Activated B cell treated with CpG ODN at 0.5 μM for 24 hours (primary cell): ENCODE data around the gene SPOCK1. TPM values are rescaled to one million over a fixed set of nuclear protein-coding genes. Genes with fewer than 3 reads are reported as not detected.

ENCODE experiments used
- ATAC-seq: fragments of 200-7000 bp; cut with Tn5 transposase; one replicate; pipeline ENCODE4 v1.10.0; 2021; ENCODE audit warnings: low read depth, mild to moderate bottlenecking, moderate library complexity
- CTCF ChIA-PET: fragments of 350-600 bp; sonication (Branson Sonifier 250); formaldehyde crosslinking; loops from one replicate; lab custom pipeline; 2021; ENCODE audit warnings: antibody characterized with exemption; lab: Charles Lee
- POLR2A ChIA-PET: fragments of 350-600 bp; sonication (Branson Sonifier 250); formaldehyde crosslinking; loops from one replicate; lab custom pipeline; 2021; ENCODE audit warnings: antibody characterized with exemption; lab: Charles Lee
- DNase-seq: peaks from one replicate; pipeline ENCODE4 v3.0.0; 2022
- H3K27ac Mint-ChIP-seq: one replicate; pipeline ENCODE4 v1.8.0; 2020; ENCODE audit warnings: mixed read lengths
- H3K27me3 Mint-ChIP-seq: one replicate; pipeline ENCODE4 v1.8.0; 2021; ENCODE audit warnings: mixed read lengths
- H3K36me3 Mint-ChIP-seq: one replicate; pipeline ENCODE4 v1.8.0; 2021; ENCODE audit warnings: low read depth, mixed read lengths
- H3K4me1 Mint-ChIP-seq: one replicate; pipeline ENCODE4 v1.8.0; 2021; ENCODE audit warnings: mixed read lengths
- H3K4me3 Mint-ChIP-seq: one replicate; pipeline ENCODE4 v1.8.0; 2020; ENCODE audit warnings: mild to moderate bottlenecking, mixed read lengths
- H3K9me3 Mint-ChIP-seq: one replicate; pipeline ENCODE4 v1.8.0; 2020; ENCODE audit warnings: mixed read lengths
- intact Hi-C: fragments of 100-400 bp; cut with micrococcal nuclease; formaldehyde crosslinking; loops from one replicate; pipeline ENCODE4 v1.15.1; 2024
- total RNA-seq: library from RNA; stranded (reverse); gene quantifications from 2 replicates; pipeline ENCODE4 v1.2.3, GENCODE V29; 2022
- TF ChIP-seq, protein P1 (sequence below): fragments of 200-600 bp; IDR thresholded peaks from one replicate; pipeline ENCODE4 v1.8.0; 2022; ENCODE audit warnings: antibody characterized with exemption, mild to moderate bottlenecking

The SPOCK1 gene
- total RNA-seq, 1 donor from 2014 or later, result not detected

- POLR2A ChIA-PET, result no interaction called here
- no peaks in the 10 kb centered on the region for H3K36me3 Mint-ChIP-seq
- no peak for ATAC-seq
- no peak for DNase-seq
- intact Hi-C loops, result no loop called here
- TF ChIP-seq, protein P1, sequence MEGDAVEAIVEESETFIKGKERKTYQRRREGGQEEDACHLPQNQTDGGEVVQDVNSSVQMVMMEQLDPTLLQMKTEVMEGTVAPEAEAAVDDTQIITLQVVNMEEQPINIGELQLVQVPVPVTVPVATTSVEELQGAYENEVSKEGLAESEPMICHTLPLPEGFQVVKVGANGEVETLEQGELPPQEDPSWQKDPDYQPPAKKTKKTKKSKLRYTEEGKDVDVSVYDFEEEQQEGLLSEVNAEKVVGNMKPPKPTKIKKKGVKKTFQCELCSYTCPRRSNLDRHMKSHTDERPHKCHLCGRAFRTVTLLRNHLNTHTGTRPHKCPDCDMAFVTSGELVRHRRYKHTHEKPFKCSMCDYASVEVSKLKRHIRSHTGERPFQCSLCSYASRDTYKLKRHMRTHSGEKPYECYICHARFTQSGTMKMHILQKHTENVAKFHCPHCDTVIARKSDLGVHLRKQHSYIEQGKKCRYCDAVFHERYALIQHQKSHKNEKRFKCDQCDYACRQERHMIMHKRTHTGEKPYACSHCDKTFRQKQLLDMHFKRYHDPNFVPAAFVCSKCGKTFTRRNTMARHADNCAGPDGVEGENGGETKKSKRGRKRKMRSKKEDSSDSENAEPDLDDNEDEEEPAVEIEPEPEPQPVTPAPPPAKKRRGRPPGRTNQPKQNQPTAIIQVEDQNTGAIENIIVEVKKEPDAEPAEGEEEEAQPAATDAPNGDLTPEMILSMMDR, result no peak
- H3K4me3 Mint-ChIP-seq, result no peak overlapping the region
- CTCF ChIA-PET, result no interaction called here
- peaks cover 4% of the 10 kb centered on the region for H3K27me3 Mint-ChIP-seq
- no peaks in the 10 kb centered on the region for H3K9me3 Mint-ChIP-seq
- no peaks in the 10 kb centered on the region for H3K4me1 Mint-ChIP-seq
- H3K27ac Mint-ChIP-seq, result no peak overlapping the region
Measured at GRCh38 chr5:137365126-137365865, 133.8 kb downstream of the SPOCK1 start.

GRCh38 chr5:137361280-137361679 is 137.8 kb downstream of the SPOCK1 start:
- no peaks in the 10 kb centered on the region for H3K4me1 Mint-ChIP-seq
- ChIA-PET POLR2A (no interaction called here), CTCF (no interaction called here)
- ATAC-seq (no peak), DNase-seq (no peak)
- peaks cover 7% of the 10 kb centered on the region for H3K27me3 Mint-ChIP-seq
- H3K36me3 Mint-ChIP-seq, result no peaks in the 10 kb centered on the region
- TF ChIP-seq, protein P1, result no peak
- intact Hi-C loops, result no loop called here
- H3K27ac Mint-ChIP-seq, result no peak overlapping the region
- H3K9me3 Mint-ChIP-seq, result no peaks in the 10 kb centered on the region
- no peak overlapping the region for H3K4me3 Mint-ChIP-seq

DNA sequence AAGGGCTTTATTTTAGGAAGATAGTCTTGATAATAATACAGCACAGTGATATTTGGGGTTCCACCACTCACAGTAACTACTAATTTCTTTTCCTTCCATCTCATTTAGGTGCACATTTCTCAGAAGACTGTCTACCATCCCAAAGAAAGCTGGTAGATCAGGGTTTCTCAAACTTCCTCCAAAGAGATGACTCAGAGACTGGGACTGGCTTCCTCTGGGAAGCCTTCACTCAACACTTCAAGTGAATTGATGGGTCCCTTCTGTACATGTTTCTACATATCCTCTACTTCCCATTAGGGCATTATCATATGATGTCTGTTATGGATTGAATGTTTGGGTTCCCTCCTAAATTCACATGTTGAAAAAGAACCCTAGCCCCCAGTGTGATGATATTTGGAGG is 138.5 kb downstream of the SPOCK1 start:
- TF ChIP-seq, protein P1, result no peak
- ChIA-PET CTCF (no interaction called here), POLR2A (no interaction called here)
- Mint-ChIP-seq H3K27me3 (peaks cover 7% of the 10 kb centered on the region), H3K36me3 (no peaks in the 10 kb centered on the region), H3K9me3 (no peaks in the 10 kb centered on the region), H3K4me3 (no peak overlapping the region), H3K4me1 (no peaks in the 10 kb centered on the region), H3K27ac (no peak overlapping the region)
- ATAC-seq (no peak), DNase-seq (no peak)
- intact Hi-C loops, result no loop called here

DNA sequence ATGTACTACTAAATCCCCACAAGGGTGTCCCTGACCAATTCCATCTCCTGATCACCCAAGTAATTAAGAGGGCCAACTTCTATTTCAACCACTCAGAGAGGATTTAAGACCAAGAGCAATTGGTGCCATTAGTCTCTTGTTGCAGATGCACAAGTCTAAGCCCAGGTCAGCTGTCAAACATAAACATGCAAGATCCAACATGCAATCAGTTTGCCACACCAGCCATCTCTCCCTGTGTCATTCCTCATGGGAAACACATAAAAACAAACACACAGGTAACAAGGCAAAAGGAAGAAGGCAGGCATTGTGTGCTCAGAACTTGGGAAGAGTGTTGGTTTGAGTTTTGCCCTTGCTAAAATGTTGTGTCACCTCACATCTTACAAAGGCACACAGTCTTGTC is 139.2 kb downstream of the SPOCK1 start:
- ATAC-seq (no peak), DNase-seq (no peak)
- ChIA-PET CTCF (no interaction called here), POLR2A (no interaction called here)
- Mint-ChIP-seq H3K9me3 (no peaks in the 10 kb centered on the region), H3K4me3 (no peak overlapping the region), H3K27ac (no peak overlapping the region), H3K4me1 (no peaks in the 10 kb centered on the region), H3K36me3 (no peaks in the 10 kb centered on the region), H3K27me3 (peaks cover 7% of the 10 kb centered on the region)
- intact Hi-C loops, result no loop called here
- TF ChIP-seq, protein P1, result no peak

DNA sequence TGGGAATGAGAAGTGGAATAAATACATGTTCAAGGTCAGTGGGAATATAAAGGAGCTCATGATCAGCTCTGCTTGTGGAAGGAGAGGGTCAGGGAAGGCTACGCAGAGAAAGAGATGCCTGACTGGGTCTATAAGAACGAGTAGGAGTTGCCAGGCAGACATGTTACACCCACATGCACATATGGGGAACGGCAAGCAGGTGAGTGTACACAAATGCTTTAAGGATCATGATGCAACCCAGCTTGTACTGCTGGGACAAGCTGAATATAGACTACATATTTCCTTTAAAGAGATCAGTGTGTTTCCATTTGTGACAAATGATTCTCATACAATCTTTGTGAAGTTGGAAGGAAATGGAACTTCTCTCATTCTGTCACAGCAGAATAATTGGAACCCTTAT is 141.7 kb downstream of the SPOCK1 start:
- CTCF ChIA-PET, result no interaction called here
- H3K9me3 Mint-ChIP-seq, result no peaks in the 10 kb centered on the region

More for the DNA sequence above, 141.7 kb downstream of the SPOCK1 start:
- ATAC-seq (no peak), DNase-seq (no peak)
- no peaks in the 10 kb centered on the region for H3K4me1 Mint-ChIP-seq
- H3K4me3 Mint-ChIP-seq, result no peak overlapping the region
- POLR2A ChIA-PET, result no interaction called here
- H3K27ac Mint-ChIP-seq, result no peak overlapping the region
- no peaks in the 10 kb centered on the region for H3K36me3 Mint-ChIP-seq
- intact Hi-C loops, result no loop called here
- TF ChIP-seq, protein P1, result no peak
- peaks cover 7% of the 10 kb centered on the region for H3K27me3 Mint-ChIP-seq
